Cardiac muscle cell (in vitro differentiated cells and primary cell): Measurements from ENCODE around the gene ZWINT. TPM values are rescaled to one million over a fixed set of nuclear protein-coding genes. Genes with fewer than 3 reads are reported as not detected.

ENCODE experiments used
- DNase-seq, 2 donors: peaks; one replicate each; pipeline versions ENCODE4 v3.0.0 to v3.0.0-alpha.2; 2010 to 2017; ENCODE audit warnings: low read depth in 1 of 2, low spot score in 1 of 2
- H3K27ac ChIP-seq: fragments of 200-600 bp; sonication (generic); 2 replicates; pipeline ENCODE4 v1.5.1; 2016
- H3K27me3 ChIP-seq: fragments of 200-600 bp; sonication (generic); 2 replicates; pipeline ENCODE4 v1.6.0; 2016; ENCODE audit warnings: control low read depth
- H3K36me3 ChIP-seq: fragments of 200-600 bp; sonication (generic); 2 replicates; pipeline ENCODE4 v1.5.1; 2016; ENCODE audit warnings: control low read depth
- H3K4me1 ChIP-seq: fragments of 200-600 bp; sonication (generic); 2 replicates; pipeline ENCODE4 v1.8.1; 2017; ENCODE audit warnings: low read depth, mild to moderate bottlenecking, mixed run types
- H3K4me3 ChIP-seq: fragments of 200-600 bp; sonication (generic); 2 replicates; pipeline ENCODE4 v1.5.1; 2016; ENCODE audit warnings: mild to moderate bottlenecking
- H3K9me3 ChIP-seq: fragments of 200-600 bp; sonication (generic); 2 replicates; pipeline ENCODE4 v1.5.1; 2017; ENCODE audit warnings: low read depth, mild to moderate bottlenecking, control low read depth
- polyA plus RNA-seq: library from polyadenylated mRNA; unstranded; fragments of >200 nt; fragmentation: Nextera tagmentation; extraction: Ambion mirVana; gene quantifications from 2 replicates; pipeline ENCODE4 v1.2.1, GENCODE V29; 2016
- total RNA-seq: library from RNA; depleted of rRNA; stranded (reverse); fragments of >200 nt; gene quantifications from 2 replicates; pipeline ENCODE4 v1.2.3, GENCODE V29; 2016
- TF ChIP-seq, protein P1 (sequence below): IDR thresholded peaks from 2 replicates; pipeline ENCODE4 v1.5.1; 2012; ENCODE audit warnings: low read depth, mild to moderate bottlenecking, low read length

Gene ZWINT, protein sequence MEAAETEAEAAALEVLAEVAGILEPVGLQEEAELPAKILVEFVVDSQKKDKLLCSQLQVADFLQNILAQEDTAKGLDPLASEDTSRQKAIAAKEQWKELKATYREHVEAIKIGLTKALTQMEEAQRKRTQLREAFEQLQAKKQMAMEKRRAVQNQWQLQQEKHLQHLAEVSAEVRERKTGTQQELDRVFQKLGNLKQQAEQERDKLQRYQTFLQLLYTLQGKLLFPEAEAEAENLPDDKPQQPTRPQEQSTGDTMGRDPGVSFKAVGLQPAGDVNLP
- total RNA-seq (32.8 and 33.0 TPM in 2 replicates), polyA plus RNA-seq (51.1 and 60.6 TPM in 2 replicates)

DNA sequence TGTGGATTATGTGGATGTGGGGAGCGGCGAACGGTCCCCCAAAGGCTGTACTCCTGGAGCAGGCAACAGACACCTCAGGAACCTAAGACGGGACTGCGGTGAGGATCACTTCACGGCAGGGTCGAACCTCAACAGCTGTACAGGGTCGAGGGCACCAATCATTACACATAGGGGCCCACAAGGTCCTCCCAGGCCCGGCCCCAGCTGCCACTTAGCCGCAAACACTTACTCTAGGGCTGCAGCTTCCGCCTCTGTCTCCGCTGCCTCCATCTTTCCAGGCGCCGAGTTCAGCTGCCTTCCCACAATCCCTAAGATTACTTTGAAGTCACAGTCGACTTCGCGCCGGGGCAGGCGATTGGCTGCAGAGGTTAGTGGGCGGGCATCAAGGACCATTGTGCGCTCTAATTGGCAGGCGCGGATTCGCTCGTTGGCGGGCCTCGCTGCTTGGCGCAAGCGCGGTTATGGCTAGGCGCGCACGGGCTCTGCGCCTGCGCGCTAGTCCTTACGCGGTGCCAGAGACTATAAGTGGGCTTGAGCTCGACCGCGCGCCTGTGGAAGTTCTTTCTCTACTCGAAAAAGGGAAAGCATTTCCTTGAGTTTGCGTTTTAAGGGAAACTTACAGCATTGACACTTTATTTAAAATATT, at the start of gene ZWINT:
Gene ZWINT, minus strand, starts transcription at position 293 of the 646 bp plus-strand sequence. Its CDS starts 23 bp downstream, at position 270.
- Histone ChIP-seq H3K9me3 (no peaks in the 10 kb centered on the region), H3K27ac (peak within 1 kb of the TSS; percentile 84), H3K27me3 (no peaks in the 10 kb centered on the region), H3K36me3 (no peaks in the 10 kb centered on the region), H3K4me3 (peak within 1 kb of the TSS; percentile 73), H3K4me1 (peaks cover 5% of the 10 kb centered on the region)
- peak; percentile 98 for DNase-seq
- TF ChIP-seq, protein P1, sequence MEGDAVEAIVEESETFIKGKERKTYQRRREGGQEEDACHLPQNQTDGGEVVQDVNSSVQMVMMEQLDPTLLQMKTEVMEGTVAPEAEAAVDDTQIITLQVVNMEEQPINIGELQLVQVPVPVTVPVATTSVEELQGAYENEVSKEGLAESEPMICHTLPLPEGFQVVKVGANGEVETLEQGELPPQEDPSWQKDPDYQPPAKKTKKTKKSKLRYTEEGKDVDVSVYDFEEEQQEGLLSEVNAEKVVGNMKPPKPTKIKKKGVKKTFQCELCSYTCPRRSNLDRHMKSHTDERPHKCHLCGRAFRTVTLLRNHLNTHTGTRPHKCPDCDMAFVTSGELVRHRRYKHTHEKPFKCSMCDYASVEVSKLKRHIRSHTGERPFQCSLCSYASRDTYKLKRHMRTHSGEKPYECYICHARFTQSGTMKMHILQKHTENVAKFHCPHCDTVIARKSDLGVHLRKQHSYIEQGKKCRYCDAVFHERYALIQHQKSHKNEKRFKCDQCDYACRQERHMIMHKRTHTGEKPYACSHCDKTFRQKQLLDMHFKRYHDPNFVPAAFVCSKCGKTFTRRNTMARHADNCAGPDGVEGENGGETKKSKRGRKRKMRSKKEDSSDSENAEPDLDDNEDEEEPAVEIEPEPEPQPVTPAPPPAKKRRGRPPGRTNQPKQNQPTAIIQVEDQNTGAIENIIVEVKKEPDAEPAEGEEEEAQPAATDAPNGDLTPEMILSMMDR = no peak

DNA sequence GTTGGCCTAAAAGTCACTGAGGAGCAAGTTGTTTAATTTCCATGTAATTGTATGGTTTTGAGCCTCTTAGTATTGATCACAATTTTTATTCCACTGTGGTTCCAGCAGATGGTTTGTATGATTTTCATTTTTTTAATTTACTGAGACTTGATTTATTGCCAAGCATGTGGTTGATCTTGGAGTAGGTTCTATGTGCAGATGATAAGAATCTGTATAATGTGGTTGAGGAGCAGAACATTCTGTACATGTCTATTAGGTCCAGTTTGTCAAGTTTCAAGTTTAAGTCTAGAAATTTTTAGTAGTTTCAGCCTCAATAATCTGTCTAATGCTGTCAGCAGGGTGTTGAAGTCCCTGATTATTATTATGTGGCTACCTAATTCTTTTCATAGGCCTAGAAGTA, 22.7 kb upstream of the ZWINT start:
- H3K4me1 ChIP-seq = no peaks in the 10 kb centered on the region
- DNase-seq = no peak
- H3K4me3 ChIP-seq = no peak overlapping the region
- TF ChIP-seq, protein P1 = no peak
- no peaks in the 10 kb centered on the region for H3K36me3 ChIP-seq
- H3K9me3 ChIP-seq = no peaks in the 10 kb centered on the region
- H3K27me3 ChIP-seq = no peaks in the 10 kb centered on the region
- H3K27ac ChIP-seq = no peak overlapping the region

DNA sequence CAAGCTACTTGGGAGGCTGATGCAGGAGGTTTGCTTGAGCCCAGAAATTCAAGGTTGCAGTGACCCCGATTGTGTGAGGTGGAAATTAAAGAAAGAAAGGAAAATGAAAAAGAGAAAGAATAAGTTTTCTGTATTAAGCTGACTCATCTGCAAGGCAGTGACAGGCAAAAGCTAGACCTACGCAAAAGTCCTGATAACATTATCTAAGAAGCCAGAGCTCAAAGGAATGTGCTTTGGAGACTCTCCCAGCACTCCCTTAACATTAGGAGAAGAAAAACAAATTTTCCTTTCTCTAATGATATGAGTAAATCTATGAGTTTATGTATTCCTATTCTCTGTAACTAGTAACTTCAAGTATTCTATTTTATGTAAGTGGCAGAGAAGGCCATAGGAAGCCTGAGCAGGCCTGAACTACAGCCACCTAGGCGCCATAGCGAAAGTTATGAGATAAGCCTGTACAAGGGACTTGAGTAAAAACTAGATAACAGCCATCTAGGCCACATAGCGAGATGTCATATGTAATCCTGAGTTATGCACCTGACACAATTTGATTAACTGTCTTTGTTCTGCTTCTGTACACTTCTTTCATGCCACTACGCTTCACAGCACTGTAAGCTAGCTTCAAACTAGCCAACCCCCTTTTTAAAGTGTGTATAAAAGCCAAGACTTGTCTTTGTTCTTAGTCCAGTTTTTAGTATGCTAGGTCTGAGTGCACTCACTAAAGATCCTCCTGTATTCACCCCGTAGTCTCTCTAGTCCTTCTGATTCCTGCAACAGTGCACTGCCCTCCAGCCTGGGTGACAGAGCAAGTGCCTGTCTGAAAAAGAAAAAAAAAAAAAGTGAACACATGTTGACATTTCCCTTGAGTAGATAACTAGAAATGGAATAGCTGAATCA, 9.4 kb upstream of the ZWINT start:
- Histone ChIP-seq H3K4me1 (no peaks in the 10 kb centered on the region), H3K36me3 (no peaks in the 10 kb centered on the region), H3K9me3 (no peaks in the 10 kb centered on the region), H3K27me3 (no peaks in the 10 kb centered on the region), H3K4me3 (no peak overlapping the region), H3K27ac (no peak overlapping the region)
- DNase-seq = peak in 1 of 2 donors; percentile 3
- TF ChIP-seq, protein P1 = no peak

DNA sequence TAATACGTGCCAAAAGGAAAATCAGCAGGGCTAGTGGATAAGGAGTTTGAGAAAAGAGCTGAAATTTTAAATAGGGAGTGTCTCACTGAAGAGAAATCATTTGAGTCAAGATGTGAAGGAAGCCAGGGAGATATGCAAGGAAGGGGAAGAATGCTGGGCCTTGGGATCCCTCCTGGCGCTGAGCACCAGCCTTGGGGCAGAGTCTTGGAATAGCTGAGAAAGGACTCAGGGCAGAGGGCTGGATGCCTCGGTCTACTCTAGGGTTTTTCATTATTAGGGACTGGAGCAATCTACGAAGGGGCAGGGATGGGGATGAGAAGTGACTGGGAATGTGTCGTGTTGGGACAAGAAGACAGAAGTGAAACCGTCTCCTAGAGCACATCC, 484 bp downstream of the ZWINT start:
- Histone ChIP-seq H3K9me3 (no peaks in the 10 kb centered on the region), H3K27ac (no peak overlapping the region), H3K4me1 (peaks cover 5% of the 10 kb centered on the region), H3K27me3 (no peaks in the 10 kb centered on the region), H3K36me3 (no peaks in the 10 kb centered on the region), H3K4me3 (peak overlapping the region; percentile 73)
- no peak for DNase-seq
- TF ChIP-seq, protein P1 = no peak

DNA sequence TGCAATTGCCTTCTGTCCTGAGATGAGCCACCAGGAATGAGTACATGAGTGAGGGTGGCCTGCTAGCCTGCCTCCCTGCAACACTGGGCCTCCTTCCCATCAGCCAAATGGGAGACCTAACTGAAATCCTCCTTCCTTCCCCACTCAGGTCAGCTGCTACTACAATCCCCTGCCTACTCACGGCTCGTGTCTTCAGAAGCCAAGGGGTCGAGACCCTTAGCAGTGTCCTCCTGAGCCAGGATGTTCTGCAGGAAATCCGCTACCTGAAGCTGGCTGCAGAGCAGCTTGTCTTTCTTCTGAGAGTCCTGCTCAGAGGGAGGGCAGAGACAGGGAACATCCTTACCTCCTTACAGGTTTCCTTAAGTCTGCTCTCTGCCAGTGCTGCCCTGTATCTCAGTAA, 1.2 kb downstream of the ZWINT start:
- Histone ChIP-seq H3K4me3 (no peak overlapping the region), H3K9me3 (no peaks in the 10 kb centered on the region), H3K4me1 (peaks cover 5% of the 10 kb centered on the region), H3K27me3 (no peaks in the 10 kb centered on the region), H3K27ac (no peak overlapping the region), H3K36me3 (no peaks in the 10 kb centered on the region)
- no peak for DNase-seq
- TF ChIP-seq, protein P1 = no peak
